Cardiac septum (tissue), 1 donor: Measurements from ENCODE around the gene KCNIP4. TPM values are rescaled to one million over a fixed set of nuclear protein-coding genes. Genes with fewer than 3 reads are reported as not detected.
"Not testable (repeated sequence)": the region's sequence is repeated elsewhere in the genome, so short reads cannot be mapped to it uniquely, and the experiment has no call there.

Source experiments
- DNase-seq: peaks from one replicate; pipeline ENCODE4 v3.0.0-alpha.2; 2020; ENCODE audit warnings: low spot score
- intact Hi-C: fragments of 100-400 bp; cut with DNase I; formaldehyde crosslinking; loops from one replicate; pipeline ENCODE4 v1.14.0; 2022
- total RNA-seq: library from RNA; stranded (reverse); fragmentation: NEBNext Ultra II Directional; extraction: Animal tissue kit (Norgen Biotek cat#: 25700); gene quantifications from one replicate; pipeline ENCODE4 v1.2.1, GENCODE V29; 2021
- donor health status: DM: no; HTN: no; CAD: no.

KCNIP4 gene
- total RNA-seq, 1 donor from 2014 or later, result not detected

DNA sequence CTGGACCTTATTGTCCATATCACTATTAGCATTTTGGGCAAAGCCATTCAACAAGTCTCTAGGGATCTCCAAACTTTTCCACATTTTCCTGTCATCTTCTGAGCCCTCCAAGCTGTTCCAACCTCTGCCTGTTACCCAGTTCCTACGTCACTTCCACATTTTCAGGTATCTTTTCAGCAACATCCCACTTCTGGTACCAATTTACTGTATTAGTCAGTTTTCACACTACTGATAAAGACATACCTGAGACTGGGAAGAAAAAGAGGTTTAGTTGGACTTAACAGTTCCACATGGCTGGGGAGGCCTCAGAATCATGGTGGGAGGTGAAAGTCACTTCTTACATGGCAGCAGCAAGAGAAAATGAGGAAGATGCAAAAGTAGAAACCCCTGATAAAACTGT is 1165.4 kb downstream of the KCNIP4 start:
- DNase-seq, intact Hi-C loops: not testable (repeated sequence)

DNA sequence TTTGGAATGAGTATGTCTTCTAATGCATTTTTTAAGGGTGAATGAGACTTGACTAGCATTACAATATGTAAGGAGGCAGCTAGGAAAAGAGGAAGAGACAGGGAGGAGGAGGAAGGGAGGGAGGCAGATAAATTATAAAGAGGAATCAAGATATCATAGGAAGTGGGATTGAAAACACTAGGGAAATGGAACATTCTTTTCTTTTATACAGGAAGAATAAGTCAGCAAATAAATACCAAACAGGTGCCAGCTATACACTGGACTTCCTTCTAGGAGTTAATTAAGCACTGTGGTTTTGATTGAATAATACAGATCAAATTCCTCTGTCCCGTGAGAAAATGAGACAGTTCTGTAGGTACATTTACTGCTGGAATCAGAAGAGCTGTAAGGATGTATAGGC is 1169.7 kb downstream of the KCNIP4 start:
- intact Hi-C loops, result loop anchor here (10.0 kb wide), 1 partner anchor 356 kb away; no protein-coding TSS in a partner anchor

GRCh38 chr4:20773144-20773997 is 1175.2 kb downstream of the KCNIP4 start:
- no peak for DNase-seq
- intact Hi-C loops, result loop anchor here (10.0 kb wide), 1 partner anchor 361 kb away; no protein-coding TSS in a partner anchor

More for the DNA sequence above, 1169.7 kb downstream of the KCNIP4 start:
- DNase-seq, result no peak

DNA sequence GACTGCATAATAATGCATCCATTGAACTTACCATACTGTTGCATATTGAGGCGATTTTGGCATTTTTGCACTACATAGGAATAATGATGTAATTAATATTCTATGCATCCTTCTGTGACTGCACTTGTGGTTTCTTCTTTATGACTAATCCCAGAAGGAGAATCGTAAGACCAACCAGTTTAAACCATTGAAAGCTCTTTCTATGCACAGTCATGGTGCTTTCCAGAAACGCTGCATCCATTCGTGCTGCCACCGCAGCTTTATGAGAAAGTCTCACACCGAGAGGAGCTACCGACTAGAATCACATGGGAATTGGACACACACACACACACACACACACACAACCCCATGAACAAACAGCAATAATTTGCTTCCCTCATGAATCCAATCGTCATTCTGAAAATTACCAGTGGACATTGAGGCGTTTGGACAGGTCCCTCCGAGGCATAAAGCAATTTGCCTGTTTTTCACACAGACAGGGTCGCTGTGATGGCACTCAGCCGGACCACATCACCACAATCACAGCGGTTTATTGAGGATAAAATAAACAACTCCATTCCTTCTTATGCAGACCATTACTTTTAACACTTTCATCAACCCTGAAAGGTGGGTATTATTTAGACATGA is 1184.1 kb downstream of the KCNIP4 start:
- intact Hi-C loops, result no loop called here
- DNase-seq, result no peak

DNA sequence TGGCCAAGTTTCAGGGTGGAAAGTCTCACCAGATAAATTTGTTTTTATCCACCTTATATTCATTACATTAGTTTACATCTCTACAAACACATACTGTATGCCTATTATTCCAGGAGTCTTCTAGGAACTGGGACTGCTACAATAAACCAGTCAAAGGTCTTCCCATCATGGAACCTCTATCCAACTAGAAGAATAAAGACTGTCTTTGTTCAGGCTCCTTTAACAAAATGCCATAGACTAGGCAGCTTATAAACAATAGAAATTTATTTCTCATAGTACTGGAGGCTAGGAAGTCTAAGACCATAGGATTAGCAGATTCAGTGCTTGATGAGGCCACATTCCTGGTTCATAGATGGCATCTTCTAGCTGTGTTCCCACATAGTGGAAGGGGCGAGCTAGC is 1186.7 kb downstream of the KCNIP4 start:
- no peak for DNase-seq
- intact Hi-C loops, result no loop called here

DNA sequence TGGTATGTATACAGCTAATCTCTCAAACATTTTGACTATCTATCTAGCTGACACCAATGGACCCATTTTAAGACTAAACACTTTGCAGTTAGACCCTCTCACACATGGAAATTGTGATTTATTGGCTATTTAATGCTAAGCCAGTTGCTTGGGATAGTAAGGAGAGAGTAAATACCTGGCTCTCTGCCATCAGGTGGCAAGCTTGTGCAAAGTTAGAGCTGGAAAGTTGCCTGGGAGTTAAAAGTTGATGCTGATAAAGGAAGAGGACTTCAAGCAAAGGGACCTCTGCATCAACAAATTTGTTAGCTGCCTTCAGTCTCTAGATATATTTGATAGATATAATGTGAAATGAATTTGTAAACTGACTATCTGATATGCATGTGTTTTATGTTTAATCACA is 1187.2 kb downstream of the KCNIP4 start:
- no peak for DNase-seq

DNA sequence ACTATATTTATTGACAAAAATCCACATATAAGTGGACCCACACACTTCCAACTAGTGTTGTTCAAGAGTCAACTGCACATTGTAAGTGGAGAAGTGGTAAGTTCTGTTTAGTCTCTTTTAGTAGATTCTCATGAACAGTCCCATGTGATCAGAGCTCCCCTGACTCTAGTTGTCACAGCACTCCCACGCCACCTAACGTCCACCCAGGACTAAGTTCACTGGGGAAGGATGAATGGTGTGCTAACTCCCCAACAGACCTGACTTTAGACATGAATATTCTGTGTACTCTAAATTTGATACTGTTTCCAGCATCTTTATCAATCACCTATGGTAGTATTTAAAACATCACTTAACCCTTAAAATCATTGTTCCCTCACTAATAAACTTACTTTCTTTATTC is 1188.5 kb downstream of the KCNIP4 start:
- DNase-seq, result no peak
- intact Hi-C loops, result no loop called here

More for the DNA sequence above, 1187.2 kb downstream of the KCNIP4 start:
- intact Hi-C loops, result no loop called here

DNA sequence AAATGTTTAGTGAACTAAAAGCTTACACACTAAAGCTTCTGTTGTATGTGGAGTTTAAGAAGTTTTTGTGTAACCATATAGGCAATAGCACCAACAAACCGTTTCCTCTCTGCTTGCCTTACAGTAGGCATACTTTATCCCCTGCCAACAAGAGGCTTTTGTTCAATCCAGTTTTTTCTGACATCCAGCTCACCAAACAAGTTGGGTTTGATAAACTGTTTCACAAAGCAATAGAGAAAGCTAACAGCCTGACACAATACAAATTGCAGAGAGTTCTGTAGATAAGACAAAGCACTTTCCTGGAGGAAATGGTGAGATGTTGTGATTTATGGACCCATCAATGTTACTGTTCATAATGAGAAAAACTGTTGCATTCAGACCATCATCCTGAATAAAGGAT is 1194.5 kb downstream of the KCNIP4 start:
- no peak for DNase-seq
- intact Hi-C loops, result no loop called here

DNA sequence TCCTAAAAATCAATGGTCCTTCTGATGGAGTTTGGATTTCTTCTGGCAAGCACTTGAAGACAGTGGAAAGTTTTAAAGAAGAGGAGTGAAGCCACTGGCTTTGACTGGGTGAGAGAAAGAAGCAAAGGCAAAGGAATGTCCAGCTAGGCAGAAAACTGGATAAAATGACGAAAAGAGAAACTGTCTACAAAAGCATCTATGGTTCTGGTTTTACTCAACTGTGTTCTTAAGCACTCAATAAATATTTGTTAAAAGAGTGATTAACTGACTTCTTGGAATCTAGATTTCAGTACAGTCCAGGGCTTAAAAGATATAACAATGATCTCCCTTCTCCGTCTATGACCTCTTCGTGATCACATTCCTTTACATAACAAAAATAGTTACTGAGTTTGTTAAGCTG is 1195.9 kb downstream of the KCNIP4 start:
- intact Hi-C loops, result no loop called here
- DNase-seq, result no peak

GRCh38 chr4:20746000-20746399 is 1202.6 kb downstream of the KCNIP4 start:
- intact Hi-C loops, DNase-seq: not testable (repeated sequence)

DNA sequence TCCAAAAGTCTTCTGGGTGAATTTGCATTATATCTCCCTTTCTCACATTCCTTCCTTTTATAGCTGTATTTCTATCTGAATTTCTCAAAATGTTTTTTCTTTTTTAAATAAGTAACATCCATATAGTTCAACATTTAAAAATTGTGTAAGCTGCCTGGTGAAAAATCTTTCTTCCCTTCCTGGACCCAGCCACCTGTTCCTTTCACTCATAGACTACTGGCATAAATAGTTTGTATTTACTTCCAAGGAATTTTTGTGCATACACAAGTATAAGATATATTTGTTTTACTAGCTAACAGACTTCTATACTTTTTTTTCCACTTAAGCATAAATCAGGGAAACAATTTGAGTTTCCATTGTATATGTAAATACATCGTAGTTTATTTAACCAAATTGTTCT is 1212.6 kb downstream of the KCNIP4 start:
- intact Hi-C loops, result no loop called here
- no peak for DNase-seq

DNA sequence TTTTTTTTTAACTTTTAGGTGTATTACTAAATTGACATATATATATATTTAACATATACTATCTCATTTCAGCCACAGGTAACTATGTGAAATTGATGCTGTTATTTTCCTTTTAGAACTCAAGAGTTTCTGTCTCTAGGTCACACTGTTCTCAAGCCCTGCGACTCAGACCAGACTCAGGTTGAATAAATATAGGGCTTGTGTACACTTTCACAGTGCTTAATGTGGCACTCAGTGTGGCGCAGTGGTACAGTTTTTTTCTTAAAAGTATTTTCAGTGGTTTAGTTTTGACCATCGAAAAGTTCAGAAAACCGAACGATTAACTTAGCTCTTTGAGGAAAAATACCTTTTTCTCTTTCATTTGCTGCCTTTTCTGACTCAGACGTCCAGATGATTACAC is 1223.7 kb downstream of the KCNIP4 start:
- no peak for DNase-seq
- intact Hi-C loops, result no loop called here

DNA sequence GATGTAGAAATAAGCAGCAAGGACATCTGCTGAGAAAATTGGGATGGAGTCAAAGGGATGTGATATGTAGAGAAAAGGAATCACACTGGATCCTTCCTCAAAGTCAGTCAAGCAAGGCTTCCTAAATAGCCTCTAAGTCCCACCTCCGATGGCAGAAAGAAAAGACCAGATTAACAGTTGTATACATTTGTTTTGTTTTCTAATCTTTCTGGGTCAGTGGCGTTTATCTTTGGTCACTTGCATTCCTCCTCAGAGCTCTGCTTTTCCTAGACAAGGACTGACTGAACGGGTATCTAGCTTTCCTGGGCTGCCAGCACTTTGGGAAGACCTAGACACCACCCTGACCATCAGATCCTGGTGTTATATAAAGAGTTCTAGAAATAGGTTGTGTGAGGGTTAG is 1225.1 kb downstream of the KCNIP4 start:
- intact Hi-C loops, result no loop called here
- DNase-seq, result no peak

GRCh38 chr4:20723019-20723418 is 1225.6 kb downstream of the KCNIP4 start:
- DNase-seq, result no peak
- intact Hi-C loops, result no loop called here

GRCh38 chr4:20711335-20711734 is 1237.2 kb downstream of the KCNIP4 start:
- intact Hi-C loops, result no loop called here
- no peak for DNase-seq

- intact Hi-C loops, result no loop called here
- DNase-seq, result peak; percentile 93
Observed at GRCh38 chr4:20700007-20700761, 1248.4 kb downstream of the KCNIP4 start, which contains the start of gene PACRGL. TSS of gene PACRGL (plus strand) at chr4:20700458. CDS start at chr4:20704482, 4,024 bp downstream.

- no peak for DNase-seq
- intact Hi-C loops, result no loop called here
Observed at GRCh38 chr4:20698820-20699219, 1249.8 kb downstream of the KCNIP4 start.

- intact Hi-C loops, result no loop called here
- DNase-seq, result no peak
Observed at GRCh38 chr4:20698382-20698781, 1250.2 kb downstream of the KCNIP4 start.

- intact Hi-C loops, result no loop called here
- DNase-seq, result no peak
Observed at GRCh38 chr4:20696815-20697214, 1251.8 kb downstream of the KCNIP4 start.

GRCh38 chr4:20687864-20688263 is 1260.7 kb downstream of the KCNIP4 start:
- DNase-seq, result no peak
- intact Hi-C loops, result loop anchor here (2.0 to 10.0 kb wide), 3 partner anchors 267 to 1993 kb away; no protein-coding TSS in a partner anchor
